GM10248 (cell line): Measurements from ENCODE around the gene ENPEP.

Experiments used
- CTCF ChIA-PET: fragments of 300-600 bp; sonication (Branson Sonifier 250); formaldehyde crosslinking; extraction: SDS; loops from one replicate; lab custom pipeline; 2021; ENCODE audit warnings: antibody characterized with exemption; lab: Yijun Ruan, JAX
- POLR2A ChIA-PET: fragments of 350-650 bp; sonication (Branson Sonifier 250); formaldehyde crosslinking; extraction: SDS; loops from one replicate; lab custom pipeline; 2020; ENCODE audit warnings: antibody characterized with exemption; lab: Yijun Ruan, JAX
- DNase-seq: peaks from one replicate; pipeline ENCODE4 v3.0.0; 2012; ENCODE audit errors: extremely low spot score
- CTCF ChIP-seq: IDR thresholded peaks from 2 replicates; pipeline ENCODE4 v1.5.1; 2012; ENCODE audit warnings: mild to moderate bottlenecking, low read depth; ENCODE audit errors: extremely low read depth, missing control alignments, control extremely low read depth

ENPEP gene

GRCh38 chr4:110613745-110614144 is 137.8 kb downstream of the ENPEP start:
- TF ChIP-seq CTCF = no peak

GRCh38 chr4:110614173-110614963 is 138.4 kb downstream of the ENPEP start:
- ChIA-PET CTCF (no interaction called here), POLR2A (no interaction called here)
- TF ChIP-seq CTCF = no peak
- no peak for DNase-seq

More at GRCh38 chr4:110613745-110614144, 137.8 kb downstream of the ENPEP start:
- ChIA-PET POLR2A (no interaction called here), CTCF (no interaction called here)
- no peak for DNase-seq
